Measurements from ENCODE around the gene C9orf50.

GRCh38 chr9:129637102-129637501 is 16.2 kb upstream of the C9orf50 start:
- TF ChIP-seq HDAC2 (IDR thresholded peaks at IDR 0.05) (no peak), CTCF (IDR thresholded peaks at IDR 0.05) (no peak), FOSL2 (IDR thresholded peaks at IDR 0.05) (no peak), FOSL2 (CRISPR knock-in tag; IDR thresholded peaks at IDR 0.05) (no peak), NR3C1 (IDR thresholded peaks at IDR 0.05) (no peak), ESRRA (IDR thresholded peaks at IDR 0.05; ENCODE audit: borderline replicate concordance, low read length) (no peak), FOXS1 (CRISPR knock-in tag; IDR thresholded peaks at IDR 0.05) (no peak), RFX5 (IDR thresholded peaks at IDR 0.05) (no peak), NPAS2 (CRISPR knock-in tag; IDR thresholded peaks at IDR 0.05; ENCODE audit: borderline replicate concordance) (no peak), POLR2A (IDR thresholded peaks at IDR 0.05; ENCODE audit: low read length) (no peak)

Measured in A549 (cell line).